IPS-11a (cell line): ENCODE results near the gene GLOD4.
"Not testable (repeated sequence)": the region's sequence is repeated elsewhere in the genome, so short reads cannot be mapped to it uniquely, and the experiment has no call there.

ENCODE experiments used
- H3K4me3 ChIP-seq: one replicate; pipeline ENCODE4 v1.5.1; 2013; ENCODE audit warnings: low read depth, low read length, control low read depth

The GLOD4 gene

DNA sequence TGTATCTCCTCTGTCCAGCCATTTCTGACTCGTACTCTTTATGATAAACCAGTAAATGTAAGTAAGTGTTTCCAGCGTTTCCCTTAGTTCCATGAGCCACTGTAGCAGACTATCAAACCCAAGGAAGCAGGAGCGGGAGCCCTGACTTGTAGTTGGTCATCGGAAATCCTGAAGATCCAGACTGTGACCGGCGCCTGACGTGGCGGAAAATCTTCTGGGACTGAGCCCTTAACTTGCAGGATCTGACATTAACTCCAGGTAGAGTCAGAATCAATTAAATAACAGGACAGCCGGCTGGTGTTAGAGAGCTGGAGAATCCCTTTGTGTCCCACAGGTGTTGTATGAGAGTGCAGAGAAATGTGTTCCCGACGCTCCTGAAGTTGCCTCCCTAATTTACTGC lies 4.0 kb downstream of the GLOD4 start:
- no peak overlapping the region for H3K4me3 ChIP-seq

- no peak overlapping the region for H3K4me3 ChIP-seq
Measured at GRCh38 chr17:774313-774584, 7.8 kb downstream of the GLOD4 start.

GRCh38 chr17:773467-774312 lies 8.4 kb downstream of the GLOD4 start:
- H3K4me3 ChIP-seq, result no peak overlapping the region

DNA sequence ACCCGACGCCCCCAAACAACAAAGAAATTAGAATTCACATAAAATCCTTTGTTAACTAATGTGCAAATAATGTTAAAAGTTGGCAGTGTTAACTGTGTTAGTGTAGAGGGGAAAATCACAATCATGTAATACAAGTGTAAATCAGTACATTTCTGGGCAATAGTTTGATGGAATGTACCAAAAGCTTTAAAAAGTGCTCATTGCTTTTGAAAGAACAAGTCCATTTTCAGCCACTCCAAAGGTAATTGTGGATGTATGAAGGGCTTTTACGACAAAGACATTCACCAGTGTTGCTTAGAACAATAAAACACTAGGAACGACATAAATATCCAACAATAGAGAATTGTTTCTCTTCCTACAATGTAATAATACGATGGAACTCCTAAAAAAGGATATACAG lies 9.1 kb downstream of the GLOD4 start:
- H3K4me3 ChIP-seq, result no peak overlapping the region

GRCh38 chr17:767076-767475 lies 15.0 kb downstream of the GLOD4 start:
- no peak overlapping the region for H3K4me3 ChIP-seq

DNA sequence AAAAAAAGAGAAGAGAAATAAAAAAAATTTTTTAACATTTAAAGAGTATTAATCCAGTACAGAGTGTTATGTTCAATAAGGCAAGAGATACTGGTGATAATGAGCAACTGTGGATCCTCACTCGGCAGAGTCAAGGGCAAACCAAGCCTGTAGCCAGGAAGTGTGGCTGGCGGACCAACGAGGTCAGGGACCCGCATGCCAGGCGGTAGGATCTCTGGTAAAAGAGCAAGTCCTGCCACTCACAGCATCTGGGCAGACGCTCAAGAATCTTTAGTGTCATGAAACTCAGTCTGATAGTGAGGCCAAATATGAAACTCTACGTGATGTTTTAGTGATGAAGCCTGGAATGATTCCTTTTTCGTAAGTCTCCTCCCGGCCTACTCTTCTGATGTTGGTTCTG lies 21.7 kb downstream of the GLOD4 start:
- no peak overlapping the region for H3K4me3 ChIP-seq

GRCh38 chr17:759964-760363 lies 22.1 kb downstream of the GLOD4 start:
- H3K4me3 ChIP-seq, result no peak overlapping the region

GRCh38 chr17:756010-756567 lies 26.0 kb downstream of the GLOD4 start:
- H3K4me3 ChIP-seq, result not testable (repeated sequence)

- not testable (repeated sequence) for H3K4me3 ChIP-seq
Measured at GRCh38 chr17:755319-755961, 26.6 kb downstream of the GLOD4 start.

DNA sequence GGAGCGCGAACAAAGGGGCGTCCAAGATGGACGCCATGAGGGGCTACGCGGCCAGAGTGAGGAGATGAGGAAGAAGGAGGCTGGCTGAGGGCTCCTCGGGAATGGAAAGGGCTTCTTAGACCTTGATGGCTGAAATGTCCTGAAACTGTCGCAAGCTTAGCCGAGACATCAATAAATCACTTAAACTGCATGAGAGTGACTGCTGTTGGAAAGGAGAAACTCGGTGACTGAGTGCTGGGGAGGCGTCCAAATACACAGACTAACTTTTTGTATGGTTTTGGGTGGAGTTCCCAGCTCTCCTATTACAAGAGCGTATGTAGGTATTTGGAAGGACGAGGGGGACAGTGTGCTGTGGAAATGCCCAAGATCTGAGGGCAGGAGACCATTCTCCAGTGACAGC lies 28.7 kb downstream of the GLOD4 start:
- H3K4me3 ChIP-seq, result no peak overlapping the region

DNA sequence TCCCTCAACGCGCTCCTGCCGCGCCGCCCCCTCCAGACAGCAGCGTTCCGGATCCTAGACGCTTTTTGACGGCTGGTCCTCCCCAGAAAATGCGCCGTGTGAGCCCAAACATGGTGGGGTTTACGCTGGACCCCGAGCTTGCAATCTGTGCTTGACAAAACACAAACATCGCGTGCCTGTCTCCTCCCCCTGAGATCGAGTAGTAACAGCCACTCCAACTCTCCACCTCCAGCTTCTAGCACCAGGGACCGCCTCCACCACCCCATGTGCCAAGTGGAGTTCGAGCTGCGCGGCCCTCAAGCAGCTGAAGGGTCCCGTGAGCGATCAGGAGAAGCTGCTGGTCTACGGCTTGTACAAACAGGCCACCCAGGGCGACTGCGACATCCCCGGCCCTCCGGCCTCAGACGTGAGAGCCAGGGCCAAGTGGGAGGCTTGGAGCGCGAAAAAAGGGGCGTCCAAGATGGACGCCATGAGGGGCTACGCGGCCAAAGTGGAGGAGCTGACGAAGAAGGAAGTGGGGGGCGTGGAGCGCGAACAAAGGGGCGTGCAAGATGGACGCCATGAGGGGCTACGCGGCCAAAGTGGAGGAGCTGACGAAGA lies 29.4 kb downstream of the GLOD4 start:
- peak overlapping the region; percentile 91 for H3K4me3 ChIP-seq

GRCh38 chr17:752002-752619 lies 30.0 kb downstream of the GLOD4 start, which contains the start of gene GEMIN4:
Gene GEMIN4, minus strand, starts transcription at chr17:752264. Its CDS starts 122 bp downstream, at chr17:752142.
- peak within 1 kb of the TSS; percentile 91 for H3K4me3 ChIP-seq

GRCh38 chr17:751269-752001 lies 30.6 kb downstream of the GLOD4 start:
- H3K4me3 ChIP-seq, result peak overlapping the region; percentile 91

- H3K4me3 ChIP-seq, result peak overlapping the region; percentile 91
Measured at GRCh38 chr17:750431-751037, 31.5 kb downstream of the GLOD4 start.

DNA sequence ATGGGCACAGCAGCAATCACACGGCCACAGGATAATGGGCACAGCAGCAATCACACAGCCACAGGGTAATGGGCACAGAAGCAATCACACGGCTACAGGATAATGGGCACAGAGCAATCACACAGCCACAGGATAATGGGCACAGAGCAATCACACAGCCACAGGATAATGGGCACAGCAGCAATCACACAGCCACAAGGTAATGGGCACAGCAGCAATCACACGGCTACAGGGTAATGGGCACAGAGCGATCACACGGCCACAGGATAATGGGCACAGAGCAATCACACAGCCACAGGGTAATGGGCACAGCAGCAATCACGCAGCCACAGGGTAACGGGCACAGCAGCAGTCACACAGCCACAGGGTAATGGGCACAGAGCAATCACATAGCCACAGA lies 32.7 kb downstream of the GLOD4 start:
- not testable (repeated sequence) for H3K4me3 ChIP-seq

- not testable (repeated sequence) for H3K4me3 ChIP-seq
Measured at GRCh38 chr17:748604-749003, 33.5 kb downstream of the GLOD4 start.

- no peak overlapping the region for H3K4me3 ChIP-seq
Measured at GRCh38 chr17:746783-747629, 35.1 kb downstream of the GLOD4 start.

- no peak overlapping the region for H3K4me3 ChIP-seq
Measured at GRCh38 chr17:746181-746580, 35.9 kb downstream of the GLOD4 start.

DNA sequence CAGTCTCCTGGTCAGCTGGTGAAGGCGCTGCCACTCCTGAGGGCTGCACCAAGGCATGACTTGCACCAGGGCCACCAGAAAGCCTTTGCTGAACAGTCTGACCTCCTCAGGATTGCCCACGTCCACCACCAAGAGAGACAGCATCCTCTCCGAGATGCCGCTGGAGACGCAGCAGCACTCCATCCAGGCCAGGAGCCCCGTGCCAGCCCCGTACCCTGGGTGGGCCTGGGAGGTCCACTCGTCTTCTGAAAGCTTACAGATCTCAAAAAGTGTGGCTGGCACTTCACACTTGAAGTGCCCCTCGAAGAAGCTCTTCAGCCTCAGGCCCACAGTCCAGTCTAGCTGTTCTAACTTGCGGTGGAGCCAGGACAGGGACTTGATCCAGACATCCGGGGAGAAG lies 36.7 kb downstream of the GLOD4 start:
- H3K4me3 ChIP-seq, result no peak overlapping the region
